Measurements from ENCODE around the gene CPT1B. TPM values are rescaled to one million over a fixed set of nuclear protein-coding genes. Genes with fewer than 3 reads are reported as not detected.

The CPT1B gene
- total and polyA plus RNA-seq, 2 of the 8 experiments (the other 6 are each of a cell fraction or from before 2014, with no cell fraction given): 34.2 to 36.2 TPM

DNA sequence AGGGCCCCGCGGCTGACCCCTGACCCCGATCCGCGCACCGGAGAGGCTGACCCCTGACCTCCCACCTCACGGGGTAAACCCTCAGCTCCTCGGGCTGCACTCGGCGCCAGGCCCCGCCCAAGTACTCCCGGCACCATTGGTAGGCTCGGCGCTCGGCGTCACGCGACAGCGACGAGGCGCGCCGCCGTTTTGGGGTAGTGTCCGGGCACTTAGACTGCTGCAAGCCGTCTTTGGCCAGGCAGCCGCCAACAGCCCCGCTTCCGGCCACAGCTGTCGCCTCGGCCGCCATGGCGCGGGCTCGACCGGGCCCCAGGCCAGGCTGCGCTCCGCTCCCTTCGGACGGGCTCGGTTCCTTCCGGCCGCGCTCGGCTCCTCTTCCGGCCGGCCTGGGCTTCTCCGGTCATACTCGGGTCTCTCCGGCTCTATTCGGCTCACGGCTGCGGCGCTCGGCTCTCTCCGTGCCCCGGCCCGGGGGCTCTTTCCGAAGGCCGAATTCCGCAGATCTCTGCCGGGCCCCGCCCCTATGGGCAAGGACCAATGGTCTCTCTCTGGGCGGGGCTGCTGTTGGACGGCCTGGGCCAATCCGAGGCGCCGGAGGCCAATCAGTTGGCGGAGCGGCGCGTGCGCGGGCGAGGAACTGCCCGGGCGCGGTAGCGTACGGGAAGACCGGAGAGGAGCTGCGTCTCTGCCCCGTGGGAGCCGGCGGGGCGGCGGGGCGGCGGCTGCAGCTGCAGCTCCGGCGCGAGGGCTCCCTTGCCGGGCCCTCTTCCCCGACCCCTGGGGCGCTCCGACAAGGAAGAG is 4.5 kb upstream of the CPT1B start, which contains the start of gene CHKB (continued):
- TF ChIP-seq, protein P1, sequence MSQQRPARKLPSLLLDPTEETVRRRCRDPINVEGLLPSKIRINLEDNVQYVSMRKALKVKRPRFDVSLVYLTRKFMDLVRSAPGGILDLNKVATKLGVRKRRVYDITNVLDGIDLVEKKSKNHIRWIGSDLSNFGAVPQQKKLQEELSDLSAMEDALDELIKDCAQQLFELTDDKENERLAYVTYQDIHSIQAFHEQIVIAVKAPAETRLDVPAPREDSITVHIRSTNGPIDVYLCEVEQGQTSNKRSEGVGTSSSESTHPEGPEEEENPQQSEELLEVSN (IDR thresholded peaks at IDR 0.05): peak; percentile 20; the same call in 1 of the 2 replicates
- peak; percentile 24 for TF ChIP-seq TAF7 (optimal IDR thresholded peaks at IDR 0.05; ENCODE audit: borderline replicate concordance, low read depth, low read length)
- peak; percentile 92 for TF ChIP-seq CREB1 (IDR thresholded peaks at IDR 0.05)
- TF ChIP-seq JUND (IDR thresholded peaks at IDR 0.05; ENCODE audit: low read length): no peak
- peak; percentile 84 for TF ChIP-seq YY1 (IDR thresholded peaks at IDR 0.05; ENCODE audit: low read depth, low read length)
- TF ChIP-seq SIRT6 (IDR thresholded peaks at IDR 0.05; ENCODE audit: low read length): no peak
- TF ChIP-seq SIN3A (conservative IDR thresholded peaks at IDR 0.05 in 1 of 2, IDR thresholded peaks at IDR 0.05 in 1 of 2; ENCODE audit: low read depth in 1 of 2, low read length in 2 of 2): no peak
- peak; percentile 72 for TF ChIP-seq TAF1 (IDR thresholded peaks at IDR 0.05; ENCODE audit: low read depth, low read length)
- peak; percentile 52; the same call in 1 of the 2 replicates for TF ChIP-seq TBP (IDR thresholded peaks at IDR 0.05; ENCODE audit: low read depth, low read length)
- TF ChIP-seq, protein P2, sequence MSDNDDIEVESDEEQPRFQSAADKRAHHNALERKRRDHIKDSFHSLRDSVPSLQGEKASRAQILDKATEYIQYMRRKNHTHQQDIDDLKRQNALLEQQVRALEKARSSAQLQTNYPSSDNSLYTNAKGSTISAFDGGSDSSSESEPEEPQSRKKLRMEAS (IDR thresholded peaks at IDR 0.05): 0 out of 2 replicates have a peak, but pooled peaks have one; percentile 35
- peak; percentile 77 for TF ChIP-seq NRF1 (IDR thresholded peaks at IDR 0.05; ENCODE audit: low read depth, low read length)
- peak; percentile 61 for TF ChIP-seq POLR2AphosphoS5 (IDR thresholded peaks at IDR 0.05; ENCODE audit: low read depth, low read length)
- TF ChIP-seq POLR2A (IDR thresholded peaks at IDR 0.05; ENCODE audit: control extremely low read depth in 1 of 2, low read depth in 2 of 2, low read length in 2 of 2): peak in 1 of 2 experiments; percentile 62; a peak in 1 of 3 replicates
- no peak for TF ChIP-seq HDAC2 (IDR thresholded peaks at IDR 0.05; ENCODE audit: borderline replicate concordance in 1 of 2, low read depth in 2 of 2, low read length in 2 of 2)
